ENCODE results near the gene HPS1. TPM values are rescaled to one million over a fixed set of nuclear protein-coding genes. Genes with fewer than 3 reads are reported as not detected.

Gene HPS1
- 20.7 TPM for total RNA-seq

GRCh38 chr10:98446661-98447221 is at the start of gene HPS1:
Gene HPS1, minus strand, starts transcription at chr10:98446935. Its CDS starts 3,695 bp downstream, at chr10:98443240.

GRCh38 chr10:98414932-98415730 is 31.6 kb downstream of the HPS1 start, which contains the start of gene PYROXD2:
Gene PYROXD2, minus strand, starts transcription at chr10:98415182. Its CDS starts 47 bp downstream, at chr10:98415135.

Small RNAs within 50 kb of the gene (small RNA-seq; reads per million reads assigned to genes)
- not detected for gene MIR4685 (ENCODE audit: low replicate concordance)

Other genes starting within 250 kb of the HPS1 start
- gene LOXL4, start 178.7 kb downstream of the HPS1 start, total RNA-seq, result 0.31 TPM
- gene PYROXD2, start 31.8 kb downstream of the HPS1 start, total RNA-seq, result 4.4 TPM

Measured in parietal lobe (tissue), 2 donors.